ENCODE results near the gene SLC1A2. TPM values are rescaled to one million over a fixed set of nuclear protein-coding genes. Genes with fewer than 3 reads are reported as not detected.

The SLC1A2 gene
- total RNA-seq, 1 experiment from 2014 or later, result 0.50 TPM

GRCh38 chr11:35414311-35414710 is 5.0 kb downstream of the SLC1A2 start:
- H4K91ac ChIP-seq (ENCODE audit: insufficient read length, low read depth, low read length), result no peak overlapping the region
- Mint-ChIP-seq H3K27ac (no peak overlapping the region), H3K36me3 (ENCODE audit: insufficient read depth in 1 of 3, low read depth in 3 of 3) (no peaks in the 10 kb centered on the region), H3K27me3 (ENCODE audit: low read depth) (peaks cover 82% of the 10 kb centered on the region), H3K4me1 (peaks cover 7% of the 10 kb centered on the region in 2 experiments; a peak in 3 of 4 replicates), H3K4me3 (no peak overlapping the region), H3K9me3 (no peaks in the 10 kb centered on the region)
- no peak overlapping the region for H2AK5ac ChIP-seq (ENCODE audit: insufficient read length, low read length)
- H3K9me3 ChIP-seq (ENCODE audit: control insufficient read depth, low read depth, low read length), result no peaks in the 10 kb centered on the region
- no peak overlapping the region for H3K4ac ChIP-seq (ENCODE audit: low read depth, low read length)
- no CpG with 5 or more reads among the region's 6 CpGs for WGBS (ENCODE audit: extremely low coverage, insufficient read length, low lambda C conversion rate)
- H3K4me1 ChIP-seq (ENCODE audit: insufficient read depth, low read length), result no peaks in the 10 kb centered on the region
- H3K14ac ChIP-seq (ENCODE audit: insufficient read depth, low read length), result no peak overlapping the region
- no peak overlapping the region for H2AFZ ChIP-seq (ENCODE audit: low read length)
- H2BK120ac ChIP-seq (ENCODE audit: low read depth, low read length, poor library complexity, severe bottlenecking), result no peak overlapping the region
- no peak overlapping the region for H2BK12ac ChIP-seq (ENCODE audit: insufficient read length, low read depth, low read length)
- H3K9ac ChIP-seq (ENCODE audit: extremely low read depth, insufficient read length, low read length), result no peak overlapping the region
- DNase-seq, result no peak
- H3K27me3 ChIP-seq (ENCODE audit: insufficient read depth, low read length), result peaks cover 29% of the 10 kb centered on the region
- TF ChIP-seq CTCF (conservative IDR thresholded peaks at IDR 0.05), result no peak
- H3K27ac ChIP-seq (ENCODE audit: insufficient read length, low read depth, low read length), result no peak overlapping the region
- H3K4me2 ChIP-seq (ENCODE audit: insufficient read depth, insufficient read length, low read length), result no peak overlapping the region
- no peak overlapping the region for H3K23ac ChIP-seq (ENCODE audit: insufficient read length, low read depth, low read length)
- no peak overlapping the region for H2BK20ac ChIP-seq (ENCODE audit: low read depth, low read length, poor library complexity, severe bottlenecking)
- H4K8ac ChIP-seq (replicated peaks; ENCODE audit: insufficient read length, low read depth, low read length), result no peak overlapping the region
- H4K20me1 ChIP-seq (ENCODE audit: control insufficient read depth, insufficient read depth, insufficient read length), result no peaks in the 10 kb centered on the region
- no peak overlapping the region for H2BK5ac ChIP-seq (ENCODE audit: insufficient read length, low read length)
- no peak overlapping the region for H3T11ph ChIP-seq (ENCODE audit: low read length)
- no peak overlapping the region for H2BK15ac ChIP-seq (ENCODE audit: low read depth, low read length)
- H4K5ac ChIP-seq (ENCODE audit: insufficient read length, low read depth, low read length), result no peak overlapping the region
- H3K23me2 ChIP-seq (ENCODE audit: insufficient read length, low read depth, low read length, poor library complexity, severe bottlenecking), result peaks cover 13% of the 10 kb centered on the region
- no peak overlapping the region for H3K56ac ChIP-seq (ENCODE audit: insufficient read length, low read depth, low read length)
- H3K79me2 ChIP-seq (ENCODE audit: insufficient read depth, low read length), result no peaks in the 10 kb centered on the region
- H3K18ac ChIP-seq (ENCODE audit: insufficient read length, low read depth, low read length), result no peak overlapping the region
- H3K79me1 ChIP-seq (ENCODE audit: insufficient read depth, low read depth, low read length, poor library complexity, severe bottlenecking), result no peaks in the 10 kb centered on the region

Data from H9 (cell line).